A549 (cell line): ENCODE data around the gene PRMT9. TPM values are rescaled to one million over a fixed set of nuclear protein-coding genes. Genes with fewer than 3 reads are reported as not detected.

ENCODE experiments used
- ATAC-seq, 2 experiments: fragments of 200-7000 bp in 1 of 2; fragments of >200 bp in 1 of 2; cut with Nextera tagmentation in 1 of 2; cut with Tn5 transposase in 1 of 2; 3 replicates each; pipeline versions ENCODE4 v1.8.0 to v1.9.1; 2018 to 2020; ENCODE audit warnings: mild to moderate bottlenecking in 1 of 2, moderate library complexity in 1 of 2
- CTCF ChIA-PET: fragments of 300-600 bp; sonication (Branson Sonifier 250); formaldehyde crosslinking; extraction: SDS; loops from one replicate; lab custom pipeline; 2021; ENCODE audit warnings: antibody characterized with exemption, inconsistent platforms; lab: Yijun Ruan, JAX
- POLR2A ChIA-PET: fragments of 350-600 bp; formaldehyde crosslinking; extraction: SDS; loops from one replicate; lab custom pipeline; 2021; ENCODE audit warnings: antibody characterized with exemption, inconsistent platforms; lab: Yijun Ruan, JAX
- DNase-seq, 2 experiments: peaks; one replicate each; pipeline versions ENCODE4 v3.0.0 to v3.0.0-alpha.2; 2011 to 2016; ENCODE audit warnings: low read depth in 1 of 2, low spot score in 1 of 2
- FAIRE-seq: peaks from 2 replicates; lab custom pipeline; 2011; peaks lifted over from hg19 to GRCh38; lab: Jason Lieb, UNC
- H3K27ac ChIP-seq, 2 experiments: fragments of >200 bp; sonication (Bioruptor Twin); formaldehyde crosslinking; 3 replicates each; pipeline ENCODE4 v1.5.1; 2016 to 2017
- H3K4me1 ChIP-seq: fragments of >200 bp; sonication (Bioruptor Twin); formaldehyde crosslinking; 3 replicates; pipeline ENCODE4 v1.6.1; 2016
- H3K4me2 ChIP-seq: fragments of >200 bp; sonication (Bioruptor Twin); formaldehyde crosslinking; 3 replicates; pipeline ENCODE4 v1.6.1; 2016
- H3K4me3 ChIP-seq: fragments of >200 bp; sonication (Bioruptor Twin); formaldehyde crosslinking; 3 replicates; pipeline ENCODE4 v1.5.1; 2016
- H3K9me3 ChIP-seq: fragments of >200 bp; sonication (Bioruptor Twin); formaldehyde crosslinking; 3 replicates; pipeline ENCODE4 v1.6.1; 2016
- BHLHE40 ChIP-seq: IDR thresholded peaks from 2 replicates; pipeline ENCODE4 v1.6.1; 2012; ENCODE audit warnings: low read depth, low read length, inconsistent platforms
- CHD2 ChIP-seq: fragments of 150-350 bp; IDR thresholded peaks from 2 replicates; pipeline ENCODE4 v1.6.1; 2014; ENCODE audit warnings: low read length; ENCODE audit not compliant: partially characterized antibody
- EHMT2 ChIP-seq: fragments of 200-600 bp; sonication (generic); IDR thresholded peaks from 2 replicates; pipeline ENCODE4 v1.6.1; 2016; ENCODE audit warnings: antibody characterized with exemption, low read depth, mild to moderate bottlenecking, moderate library complexity
- FOSL2 ChIP-seq, 2 experiments: fragments of 450-650 bp in 1 of 2; fragments of >200 bp in 1 of 2; sonication (Bioruptor Twin) in 1 of 2; formaldehyde crosslinking; IDR thresholded peaks; 2 replicates each; pipeline versions ENCODE4 v1.5.0 to v1.6.1; 2016 to 2020; ENCODE audit warnings: mild to moderate bottlenecking in 1 of 2, moderate library complexity in 1 of 2
- HOXA7 ChIP-seq: fragments of 250-450 bp; sonication (Bioruptor Pico); IDR thresholded peaks from 2 replicates; pipeline ENCODE4 v1.5.0; 2020; ENCODE audit warnings: mild to moderate bottlenecking, moderate library complexity
- JUNB ChIP-seq: fragments of >200 bp; sonication (Bioruptor Twin); formaldehyde crosslinking; IDR thresholded peaks from 2 replicates; pipeline ENCODE4 v1.6.1; 2016
- KDM1A ChIP-seq: fragments of 200-600 bp; sonication (generic); IDR thresholded peaks from 2 replicates; pipeline ENCODE4 v1.6.1; 2016; ENCODE audit warnings: low read depth, mild to moderate bottlenecking
- MAFK ChIP-seq: fragments of 450-650 bp; IDR thresholded peaks from 2 replicates; pipeline ENCODE4 v1.6.1; 2014; ENCODE audit not compliant: partially characterized antibody
- NPAS2 ChIP-seq: fragments of 250-450 bp; sonication (Bioruptor Pico); IDR thresholded peaks from 2 replicates; pipeline ENCODE4 v1.8.0; 2022; ENCODE audit warnings: mild to moderate bottlenecking, moderate library complexity, borderline replicate concordance
- PHF8 ChIP-seq: fragments of 200-600 bp; sonication (generic); IDR thresholded peaks from 2 replicates; pipeline ENCODE4 v1.6.1; 2016; ENCODE audit warnings: low read depth, mild to moderate bottlenecking, antibody characterized with exemption, moderate library complexity, borderline replicate concordance
- POLR2A ChIP-seq: IDR thresholded peaks from 2 replicates; pipeline ENCODE4 v1.6.1; 2012; ENCODE audit warnings: mild to moderate bottlenecking, low read length
- RAD21 ChIP-seq, 2 experiments: fragments of >200 bp in 1 of 2; sonication (Bioruptor Twin) in 1 of 2; formaldehyde crosslinking in 1 of 2; IDR thresholded peaks in 1 of 2; conservative IDR thresholded peaks in 1 of 2; 2 replicates in 1 of 2; 3 replicates in 1 of 2; pipeline ENCODE4 v1.6.1; 2012 to 2018; ENCODE audit warnings: inconsistent platforms in 1 of 2
- SMC3 ChIP-seq: fragments of >200 bp; sonication (Bioruptor Twin); formaldehyde crosslinking; IDR thresholded peaks from 3 replicates; pipeline ENCODE4 v1.6.1; 2018; ENCODE audit warnings: inconsistent platforms
- TFCP2L1 ChIP-seq: fragments of 250-450 bp; sonication (Bioruptor Pico); IDR thresholded peaks from 2 replicates; pipeline ENCODE4 v1.5.0; 2021; ENCODE audit warnings: mild to moderate bottlenecking
- ZFP36 ChIP-seq: fragments of 450-650 bp; IDR thresholded peaks from 2 replicates; pipeline ENCODE4 v1.6.1; 2014; ENCODE audit warnings: borderline replicate concordance; ENCODE audit not compliant: partially characterized antibody
- ZNF302 ChIP-seq: fragments of 250-450 bp; sonication (Bioruptor Pico); IDR thresholded peaks from 2 replicates; pipeline ENCODE4 v1.9.0; 2021; ENCODE audit warnings: inconsistent platforms, mild to moderate bottlenecking, moderate library complexity
- ZSCAN20 ChIP-seq: fragments of 250-450 bp; sonication (Bioruptor Pico); IDR thresholded peaks from 2 replicates; pipeline ENCODE4 v1.8.0; 2022; ENCODE audit warnings: mild to moderate bottlenecking, moderate library complexity
- WGBS: methylation state at CpG from one replicate; pipeline ENCODE4 v1.1.6; 2017; ENCODE audit errors: missing lambda C conversion rate; 5-methylcytosine and 5-hydroxymethylcytosine counted together
- polyA plus RNA-seq, 4 experiments: library from polyadenylated mRNA; depleted of rRNA in 3 of 4; stranded (reverse); fragments of >200 nt; fragmentation: RNase III in 1 of 4; extraction: RNeasy Plus Mini Kit Qiagen cat#74134 plus additional on column Dnase treatment in 1 of 4; gene quantifications; 2 replicates in 3 of 4; 3 replicates in 1 of 4; pipeline ENCODE4 v1.2.3, GENCODE V29; 2011 to 2017
- TF ChIP-seq, protein P1 (sequence below): fragments of >200 bp; sonication (Bioruptor Twin); formaldehyde crosslinking; IDR thresholded peaks from 3 replicates; pipeline ENCODE4 v1.6.1; 2016
- TF ChIP-seq, protein P2 (sequence below): fragments of 200-600 bp; sonication (generic); IDR thresholded peaks from 2 replicates; pipeline ENCODE4 v1.6.1; 2016; ENCODE audit warnings: antibody characterized with exemption, mild to moderate bottlenecking, moderate library complexity
- TF ChIP-seq, protein P3 (sequence below): IDR thresholded peaks from 2 replicates; pipeline ENCODE4 v1.6.1; 2012; ENCODE audit warnings: low read depth, borderline replicate concordance
- TF ChIP-seq, protein P4 (sequence below): IDR thresholded peaks from 2 replicates; pipeline ENCODE4 v1.6.1; 2012
- TF ChIP-seq, protein P5 (sequence below): fragments of 250-450 bp; sonication (Bioruptor Pico); IDR thresholded peaks from 2 replicates; pipeline ENCODE4 v1.5.0; 2021; ENCODE audit warnings: mild to moderate bottlenecking, moderate library complexity, borderline replicate concordance
- TF ChIP-seq, protein P6 (sequence below): fragments of 450-650 bp; IDR thresholded peaks from 2 replicates; pipeline ENCODE4 v1.6.1; 2014; ENCODE audit warnings: antibody characterized with exemption

Gene PRMT9
- polyA plus RNA-seq, 2 of the 4 experiments (the other 2 are of a cell fraction), result 2.8 to 6.3 TPM

DNA sequence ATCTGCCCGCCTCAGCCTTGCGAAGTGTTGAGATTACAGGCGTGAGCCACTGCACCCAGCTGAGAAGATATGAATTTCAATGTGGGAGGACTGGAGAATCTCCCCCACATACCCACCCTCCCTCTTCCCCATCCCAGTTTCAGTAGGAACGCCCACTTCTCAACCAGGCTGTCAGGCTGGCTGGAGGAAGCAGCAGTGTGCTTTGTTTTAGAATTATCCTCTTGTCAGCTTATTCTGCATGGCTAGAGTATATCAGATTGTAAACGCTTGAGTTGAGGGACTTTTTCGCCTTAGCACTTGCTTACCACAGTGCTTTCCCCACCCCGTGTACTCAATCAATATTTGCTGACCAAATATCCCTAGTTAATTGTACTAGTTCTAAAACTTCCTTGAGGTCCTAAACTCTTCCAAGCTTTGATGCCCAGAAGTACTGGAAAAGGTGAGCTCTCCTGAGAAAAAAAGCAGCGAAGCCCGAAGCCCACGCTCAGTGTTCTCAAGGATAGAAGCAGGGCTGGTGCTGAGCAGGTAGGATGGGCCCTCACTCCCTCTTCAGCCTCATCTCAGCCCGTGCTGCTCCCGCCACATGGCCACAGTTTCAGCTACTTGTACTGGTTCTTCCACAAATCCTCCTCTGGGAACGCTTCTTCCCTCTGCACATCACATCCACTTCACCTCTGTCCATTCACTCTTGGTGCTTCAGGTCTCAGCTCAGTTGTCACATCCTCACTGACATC lies 40.7 kb upstream of the PRMT9 start:
- DNase-seq (no peak), ATAC-seq (peak in 1 of 2 experiments; percentile 26; a peak in 1 of 6 replicates), FAIRE-seq (no peak)
- WGBS, result 77% methylated on average over 13 of the region's 13 CpGs
- Histone ChIP-seq H3K4me2 (no peak overlapping the region), H3K27ac (no peak overlapping the region), H3K4me3 (no peak overlapping the region), H3K4me1 (no peaks in the 10 kb centered on the region), H3K9me3 (no peaks in the 10 kb centered on the region)
- TF ChIP-seq, protein P1, sequence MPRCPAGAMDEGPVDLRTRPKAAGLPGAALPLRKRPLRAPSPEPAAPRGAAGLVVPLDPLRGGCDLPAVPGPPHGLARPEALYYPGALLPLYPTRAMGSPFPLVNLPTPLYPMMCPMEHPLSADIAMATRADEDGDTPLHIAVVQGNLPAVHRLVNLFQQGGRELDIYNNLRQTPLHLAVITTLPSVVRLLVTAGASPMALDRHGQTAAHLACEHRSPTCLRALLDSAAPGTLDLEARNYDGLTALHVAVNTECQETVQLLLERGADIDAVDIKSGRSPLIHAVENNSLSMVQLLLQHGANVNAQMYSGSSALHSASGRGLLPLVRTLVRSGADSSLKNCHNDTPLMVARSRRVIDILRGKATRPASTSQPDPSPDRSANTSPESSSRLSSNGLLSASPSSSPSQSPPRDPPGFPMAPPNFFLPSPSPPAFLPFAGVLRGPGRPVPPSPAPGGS, result no peak
- TF ChIP-seq FOSL2 (IDR thresholded peaks at IDR 0.05), result no peak
- no peak for TF ChIP-seq FOSL2 (CRISPR knock-in tag; IDR thresholded peaks at IDR 0.05)
- no peak for TF ChIP-seq ZNF302 (CRISPR knock-in tag)
- TF ChIP-seq ZFP36, result no peak
- no peak for TF ChIP-seq SMC3
- TF ChIP-seq, protein P2, sequence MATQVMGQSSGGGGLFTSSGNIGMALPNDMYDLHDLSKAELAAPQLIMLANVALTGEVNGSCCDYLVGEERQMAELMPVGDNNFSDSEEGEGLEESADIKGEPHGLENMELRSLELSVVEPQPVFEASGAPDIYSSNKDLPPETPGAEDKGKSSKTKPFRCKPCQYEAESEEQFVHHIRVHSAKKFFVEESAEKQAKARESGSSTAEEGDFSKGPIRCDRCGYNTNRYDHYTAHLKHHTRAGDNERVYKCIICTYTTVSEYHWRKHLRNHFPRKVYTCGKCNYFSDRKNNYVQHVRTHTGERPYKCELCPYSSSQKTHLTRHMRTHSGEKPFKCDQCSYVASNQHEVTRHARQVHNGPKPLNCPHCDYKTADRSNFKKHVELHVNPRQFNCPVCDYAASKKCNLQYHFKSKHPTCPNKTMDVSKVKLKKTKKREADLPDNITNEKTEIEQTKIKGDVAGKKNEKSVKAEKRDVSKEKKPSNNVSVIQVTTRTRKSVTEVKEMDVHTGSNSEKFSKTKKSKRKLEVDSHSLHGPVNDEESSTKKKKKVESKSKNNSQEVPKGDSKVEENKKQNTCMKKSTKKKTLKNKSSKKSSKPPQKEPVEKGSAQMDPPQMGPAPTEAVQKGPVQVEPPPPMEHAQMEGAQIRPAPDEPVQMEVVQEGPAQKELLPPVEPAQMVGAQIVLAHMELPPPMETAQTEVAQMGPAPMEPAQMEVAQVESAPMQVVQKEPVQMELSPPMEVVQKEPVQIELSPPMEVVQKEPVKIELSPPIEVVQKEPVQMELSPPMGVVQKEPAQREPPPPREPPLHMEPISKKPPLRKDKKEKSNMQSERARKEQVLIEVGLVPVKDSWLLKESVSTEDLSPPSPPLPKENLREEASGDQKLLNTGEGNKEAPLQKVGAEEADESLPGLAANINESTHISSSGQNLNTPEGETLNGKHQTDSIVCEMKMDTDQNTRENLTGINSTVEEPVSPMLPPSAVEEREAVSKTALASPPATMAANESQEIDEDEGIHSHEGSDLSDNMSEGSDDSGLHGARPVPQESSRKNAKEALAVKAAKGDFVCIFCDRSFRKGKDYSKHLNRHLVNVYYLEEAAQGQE, result no peak
- no peak for TF ChIP-seq POLR2A
- TF ChIP-seq ZSCAN20 (CRISPR knock-in tag), result no peak
- TF ChIP-seq JUNB, result no peak
- no peak for TF ChIP-seq BHLHE40
- TF ChIP-seq PHF8, result no peak
- TF ChIP-seq, protein P3, sequence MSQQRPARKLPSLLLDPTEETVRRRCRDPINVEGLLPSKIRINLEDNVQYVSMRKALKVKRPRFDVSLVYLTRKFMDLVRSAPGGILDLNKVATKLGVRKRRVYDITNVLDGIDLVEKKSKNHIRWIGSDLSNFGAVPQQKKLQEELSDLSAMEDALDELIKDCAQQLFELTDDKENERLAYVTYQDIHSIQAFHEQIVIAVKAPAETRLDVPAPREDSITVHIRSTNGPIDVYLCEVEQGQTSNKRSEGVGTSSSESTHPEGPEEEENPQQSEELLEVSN, result no peak
- TF ChIP-seq MAFK, result no peak
- TF ChIP-seq, protein P4, sequence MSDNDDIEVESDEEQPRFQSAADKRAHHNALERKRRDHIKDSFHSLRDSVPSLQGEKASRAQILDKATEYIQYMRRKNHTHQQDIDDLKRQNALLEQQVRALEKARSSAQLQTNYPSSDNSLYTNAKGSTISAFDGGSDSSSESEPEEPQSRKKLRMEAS, result no peak
- TF ChIP-seq TFCP2L1, result no peak
- TF ChIP-seq HOXA7, result no peak
- TF ChIP-seq, protein P5, sequence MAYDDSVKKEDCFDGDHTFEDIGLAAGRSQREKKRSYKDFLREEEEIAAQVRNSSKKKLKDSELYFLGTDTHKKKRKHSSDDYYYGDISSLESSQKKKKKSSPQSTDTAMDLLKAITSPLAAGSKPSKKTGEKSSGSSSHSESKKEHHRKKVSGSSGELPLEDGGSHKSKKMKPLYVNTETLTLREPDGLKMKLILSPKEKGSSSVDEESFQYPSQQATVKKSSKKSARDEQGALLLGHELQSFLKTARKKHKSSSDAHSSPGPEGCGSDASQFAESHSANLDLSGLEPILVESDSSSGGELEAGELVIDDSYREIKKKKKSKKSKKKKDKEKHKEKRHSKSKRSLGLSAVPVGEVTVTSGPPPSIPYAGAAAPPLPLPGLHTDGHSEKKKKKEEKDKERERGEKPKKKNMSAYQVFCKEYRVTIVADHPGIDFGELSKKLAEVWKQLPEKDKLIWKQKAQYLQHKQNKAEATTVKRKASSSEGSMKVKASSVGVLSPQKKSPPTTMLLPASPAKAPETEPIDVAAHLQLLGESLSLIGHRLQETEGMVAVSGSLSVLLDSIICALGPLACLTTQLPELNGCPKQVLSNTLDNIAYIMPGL (CRISPR knock-in tag), result no peak
- POLR2A ChIA-PET, result no interaction called here
- CTCF ChIA-PET, result interaction anchor here (1.3 to 2.1 kb wide), 2 partner anchors 16 to 142 kb away, joined by 4 to 8 read pairs; no protein-coding TSS in a partner anchor

DNA sequence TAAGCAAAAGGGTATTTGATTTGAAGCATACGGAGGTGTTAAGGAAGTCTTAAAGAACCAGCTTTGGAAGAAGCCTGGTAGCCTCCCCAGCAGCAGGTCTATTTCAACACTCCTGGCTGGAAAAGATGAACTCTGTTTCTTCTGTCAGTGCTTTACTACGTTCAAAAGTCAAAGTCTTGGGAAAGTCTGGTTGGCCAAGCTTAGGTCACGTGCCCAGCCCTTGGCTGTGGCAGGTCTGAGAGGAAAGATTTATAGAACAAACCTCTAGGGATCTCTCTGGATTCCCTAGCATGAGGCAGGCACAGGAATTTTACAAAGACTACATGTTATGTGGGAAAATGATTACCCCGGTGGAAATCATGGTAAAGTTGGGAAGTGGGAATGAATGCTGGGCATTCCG lies 39.4 kb upstream of the PRMT9 start:
- H3K4me3 ChIP-seq, result no peak overlapping the region
- CTCF ChIA-PET, result no interaction called here
- FAIRE-seq (no peak), DNase-seq (no peak), ATAC-seq (peak in 1 of 2 experiments; percentile 37; a peak in 2 of 6 replicates)
- H3K4me1 ChIP-seq, result no peaks in the 10 kb centered on the region
- TF ChIP-seq POLR2A (no peak), NPAS2 (no peak), RAD21 (conservative IDR thresholded peaks at IDR 0.05 in 1 of 2, IDR thresholded peaks at IDR 0.05 in 1 of 2) (no peak), CHD2 (no peak), EHMT2 (no peak), KDM1A (no peak)
- TF ChIP-seq, protein P6, sequence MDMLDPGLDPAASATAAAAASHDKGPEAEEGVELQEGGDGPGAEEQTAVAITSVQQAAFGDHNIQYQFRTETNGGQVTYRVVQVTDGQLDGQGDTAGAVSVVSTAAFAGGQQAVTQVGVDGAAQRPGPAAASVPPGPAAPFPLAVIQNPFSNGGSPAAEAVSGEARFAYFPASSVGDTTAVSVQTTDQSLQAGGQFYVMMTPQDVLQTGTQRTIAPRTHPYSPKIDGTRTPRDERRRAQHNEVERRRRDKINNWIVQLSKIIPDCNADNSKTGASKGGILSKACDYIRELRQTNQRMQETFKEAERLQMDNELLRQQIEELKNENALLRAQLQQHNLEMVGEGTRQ, result no peak
- POLR2A ChIA-PET, result no interaction called here
- H3K27ac ChIP-seq, result no peak overlapping the region
- H3K4me2 ChIP-seq, result no peak overlapping the region
- H3K9me3 ChIP-seq, result no peaks in the 10 kb centered on the region
- WGBS, result 80% methylated on average over 5 of the region's 5 CpGs
